22Rv1 (cell line): ENCODE results near the gene CAPS2.
A peak's percentile ranks its signal among the peaks of the same experiment; 100 is the strongest.
"Not testable (repeated sequence)": the region's sequence is repeated elsewhere in the genome, so short reads cannot be mapped to it uniquely, and the experiment has no call there.

Experiments used
- H3K27ac ChIP-seq: fragments of 450-650 bp; 2 replicates; pipeline ENCODE4 v1.5.1; 2017
- CTCF ChIP-seq: fragments of 450-650 bp; IDR thresholded peaks from 2 replicates; pipeline ENCODE4 v1.5.1; 2017; ENCODE audit warnings: mild to moderate bottlenecking
- ZFX ChIP-seq: fragments of 450-650 bp; IDR thresholded peaks from 2 replicates; pipeline ENCODE4 v1.6.1; 2017; ENCODE audit warnings: antibody characterized with exemption, borderline replicate concordance

CAPS2 gene

GRCh38 chr12:75354011-75354410 is 23.9 kb upstream of the CAPS2 start:
- H3K27ac ChIP-seq = no peak overlapping the region
- TF ChIP-seq CTCF (no peak), ZFX (no peak)

DNA sequence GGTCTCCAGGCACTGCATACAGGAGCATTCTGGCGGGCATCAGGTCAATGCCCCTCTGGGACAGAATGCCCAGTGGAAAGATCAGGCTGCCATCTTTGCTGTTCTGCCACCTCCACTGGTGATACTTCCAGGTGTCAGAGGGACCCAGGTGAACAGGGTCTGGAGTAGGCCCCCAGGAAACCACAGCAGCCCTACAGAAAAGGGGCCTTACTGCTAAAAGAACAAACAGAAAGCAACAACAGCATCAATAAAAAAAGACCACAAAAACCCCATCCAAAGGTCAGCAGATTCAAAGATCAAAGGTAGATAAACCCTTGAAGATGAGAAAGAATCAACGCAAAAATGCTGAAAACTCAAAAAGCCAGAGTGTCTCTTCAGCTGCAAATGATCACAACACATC is 20.3 kb upstream of the CAPS2 start:
- TF ChIP-seq CTCF (no peak), ZFX (no peak)
- H3K27ac ChIP-seq = no peak overlapping the region

GRCh38 chr12:75349946-75350345 is 19.8 kb upstream of the CAPS2 start:
- TF ChIP-seq ZFX (no peak), CTCF (no peak)
- no peak overlapping the region for H3K27ac ChIP-seq

DNA sequence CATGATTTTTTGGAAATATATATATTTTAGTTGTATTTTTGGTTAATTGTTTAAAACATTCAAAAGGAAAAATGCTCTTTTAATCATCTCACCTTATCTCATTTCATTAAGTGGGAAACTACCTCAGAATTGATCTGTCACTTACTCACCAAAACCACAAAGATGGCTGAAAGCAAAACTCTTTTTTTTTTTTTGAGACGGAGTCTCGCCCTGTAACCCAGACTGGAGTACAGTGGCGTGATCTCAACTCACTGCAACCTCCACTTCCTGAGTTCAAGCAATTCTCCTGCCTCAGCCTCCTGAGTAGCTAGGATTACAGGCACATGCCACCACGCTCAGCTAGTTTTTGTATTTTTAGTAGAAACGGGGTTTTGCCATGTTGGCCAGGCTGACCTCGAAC is 16.1 kb upstream of the CAPS2 start:
- H3K27ac ChIP-seq = not testable (repeated sequence)

DNA sequence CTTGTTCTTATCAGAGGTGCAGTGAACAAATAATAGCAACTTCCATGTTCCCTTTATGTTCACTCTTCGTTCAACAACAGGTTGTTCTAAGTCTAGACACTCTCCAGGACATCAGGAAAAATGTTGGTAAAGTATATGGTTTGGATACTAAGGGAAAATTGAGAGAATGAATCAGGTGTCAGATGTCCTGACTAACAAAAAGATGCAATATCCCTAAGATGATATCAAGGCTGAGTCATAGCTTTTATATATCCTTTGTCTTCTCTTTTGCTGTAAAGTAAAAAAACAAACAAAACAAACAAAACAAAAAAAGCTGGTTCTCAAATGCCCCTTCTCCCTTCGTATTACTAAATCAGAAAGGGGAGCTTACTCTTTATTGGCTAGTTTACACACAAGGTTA is 15.4 kb upstream of the CAPS2 start:
- TF ChIP-seq ZFX = no peak
- TF ChIP-seq CTCF = no peak
- H3K27ac ChIP-seq = no peak overlapping the region

- H3K27ac ChIP-seq = no peak overlapping the region
- no peak for TF ChIP-seq ZFX
- no peak for TF ChIP-seq CTCF
Measured at GRCh38 chr12:75341873-75342272, 11.7 kb upstream of the CAPS2 start.

DNA sequence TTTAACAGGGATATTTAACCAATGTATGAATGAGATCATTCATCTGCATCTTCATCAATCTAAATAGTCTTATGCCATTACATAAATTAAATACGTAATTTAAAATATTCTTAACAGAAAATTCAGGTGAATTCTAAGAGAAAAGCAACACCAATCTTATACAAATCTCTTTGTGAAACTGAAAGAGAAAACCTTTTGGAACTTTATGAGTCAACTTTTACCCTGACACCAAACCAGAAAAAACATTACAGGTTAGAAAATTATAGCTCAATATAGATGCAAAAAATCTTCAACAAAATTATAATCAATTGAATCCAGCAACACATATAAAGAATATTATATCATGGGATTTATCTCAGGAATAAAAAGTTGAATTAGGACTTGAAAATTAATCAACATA is 7.8 kb upstream of the CAPS2 start:
- TF ChIP-seq CTCF (no peak), ZFX (no peak)
- no peak overlapping the region for H3K27ac ChIP-seq

DNA sequence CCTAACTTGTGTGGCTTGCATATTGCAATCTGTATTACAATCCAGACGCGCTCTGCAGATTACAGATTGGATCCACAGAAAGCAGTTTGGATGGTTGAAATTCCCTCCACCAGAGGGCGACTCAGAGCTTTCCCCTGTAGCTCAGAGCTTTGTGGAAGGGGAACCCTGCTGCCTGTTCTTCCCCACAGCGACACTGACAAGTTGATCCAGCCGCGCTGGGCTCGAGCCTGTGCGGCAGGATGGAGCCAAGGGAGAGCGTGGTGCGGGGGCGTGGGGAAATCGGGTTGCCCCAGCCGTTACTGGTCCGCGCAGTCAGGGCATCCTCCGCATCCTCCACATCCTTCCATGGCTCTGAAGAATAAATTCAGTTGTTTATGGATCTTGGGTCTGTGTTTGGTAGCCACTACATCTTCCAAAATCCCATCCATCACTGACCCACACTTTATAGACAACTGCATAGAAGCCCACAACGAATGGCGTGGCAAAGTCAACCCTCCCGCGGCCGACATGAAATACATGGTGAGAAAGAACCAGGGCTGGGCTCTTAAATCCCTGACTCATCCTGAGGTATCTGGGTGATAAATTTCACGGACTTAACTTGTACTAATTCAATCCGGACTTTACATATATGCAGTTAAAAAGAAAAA is 4.4 kb upstream of the CAPS2 start, which contains the start of gene GLIPR1L1:
Gene GLIPR1L1 (plus strand): TSS at position 287 of the 647 bp plus-strand sequence. CDS start 59 bp downstream, at position 346.
- TF ChIP-seq ZFX = no peak
- peak; percentile 96 for TF ChIP-seq CTCF
- H3K27ac ChIP-seq = no peak within 1 kb of the TSS
